ENCODE measurements around the gene CNOT1. TPM values are rescaled to one million over a fixed set of nuclear protein-coding genes. Genes with fewer than 3 reads are reported as not detected.
"Not testable (repeated sequence)": the region's sequence is repeated elsewhere in the genome, so short reads cannot be mapped to it uniquely, and the experiment has no call there.

Gene CNOT1
- total RNA-seq, 1 experiment from 2014 or later: 299 TPM

GRCh38 chr16:58493756-58494431 lies 135.7 kb downstream of the CNOT1 start:
- no TSS peak for BruUV-seq (replicated peaks)
- CTCF ChIA-PET: interaction anchor here (0.5 to 0.7 kb wide), 2 partner anchors 57 to 156 kb away, joined by 4 to 13 read pairs; no protein-coding TSS in a partner anchor
- intact Hi-C loops (cut with micrococcal nuclease; ENCODE audit: unreplicated experiment): loop anchor here (10.0 kb wide), 1 partner anchor 369 kb away; the partner anchor contains the start of gene CFAP20
- no peak for TF ChIP-seq CTCF (IDR thresholded peaks at IDR 0.05; ENCODE audit: unreplicated experiment)
- DNase-seq: no peak
- H3K27me3 Mint-ChIP-seq (ENCODE audit: unreplicated experiment): peaks cover 56% of the 10 kb centered on the region
- H3K36me3 Mint-ChIP-seq (ENCODE audit: insufficient read depth, unreplicated experiment): peaks cover 17% of the 10 kb centered on the region
- peaks cover 7% of the 10 kb centered on the region for H3K4me1 Mint-ChIP-seq (ENCODE audit: low read depth, unreplicated experiment)
- no peaks in the 10 kb centered on the region for H3K9me3 Mint-ChIP-seq (ENCODE audit: low read depth, unreplicated experiment)
- H3K4me3 Mint-ChIP-seq (ENCODE audit: low read depth, unreplicated experiment): no peak overlapping the region
- H3K27ac Mint-ChIP-seq (ENCODE audit: unreplicated experiment): no peak overlapping the region

- no peak for TF ChIP-seq CTCF (IDR thresholded peaks at IDR 0.05; ENCODE audit: unreplicated experiment)
- Mint-ChIP-seq H3K4me1 (ENCODE audit: low read depth, unreplicated experiment) (peaks cover 7% of the 10 kb centered on the region), H3K4me3 (ENCODE audit: low read depth, unreplicated experiment) (no peak overlapping the region), H3K27me3 (ENCODE audit: unreplicated experiment) (peaks cover 59% of the 10 kb centered on the region), H3K9me3 (ENCODE audit: low read depth, unreplicated experiment) (no peaks in the 10 kb centered on the region), H3K27ac (ENCODE audit: unreplicated experiment) (no peak overlapping the region), H3K36me3 (ENCODE audit: insufficient read depth, unreplicated experiment) (peaks cover 17% of the 10 kb centered on the region)
- intact Hi-C loops (cut with micrococcal nuclease; ENCODE audit: unreplicated experiment): loop anchor here (10.0 kb wide), 1 partner anchor 368 kb away; the partner anchor contains the start of gene CFAP20
- no peak for DNase-seq
- BruUV-seq (replicated peaks): no TSS peak
- CTCF ChIA-PET: interaction anchor here (0.7 kb wide), 1 partner anchor 58 kb away, joined by 5 read pairs; no protein-coding TSS in a partner anchor
Measured at GRCh38 chr16:58492735-58493134, 136.9 kb downstream of the CNOT1 start.

- intact Hi-C loops (cut with micrococcal nuclease; ENCODE audit: unreplicated experiment): loop anchor here (10.0 kb wide), 1 partner anchor 367 kb away; the partner anchor contains the start of gene CFAP20
- CTCF ChIA-PET: interaction anchor here (0.7 to 1.2 kb wide), 2 partner anchors 59 to 169 kb away, joined by 4 to 5 read pairs; no protein-coding TSS in a partner anchor
Measured at GRCh38 chr16:58492066-58492465, 137.6 kb downstream of the CNOT1 start.

GRCh38 chr16:58490539-58490938 lies 139.1 kb downstream of the CNOT1 start:
- CTCF ChIA-PET; H3K9me3 Mint-ChIP-seq (ENCODE audit: low read depth, unreplicated experiment); H3K4me3 Mint-ChIP-seq (ENCODE audit: low read depth, unreplicated experiment): not testable (repeated sequence)

More at GRCh38 chr16:58492066-58492465, 137.6 kb downstream of the CNOT1 start:
- Mint-ChIP-seq H3K27me3 (ENCODE audit: unreplicated experiment) (peaks cover 63% of the 10 kb centered on the region), H3K4me1 (ENCODE audit: low read depth, unreplicated experiment) (peaks cover 7% of the 10 kb centered on the region), H3K36me3 (ENCODE audit: insufficient read depth, unreplicated experiment) (peaks cover 17% of the 10 kb centered on the region), H3K4me3 (ENCODE audit: low read depth, unreplicated experiment) (no peak overlapping the region), H3K27ac (ENCODE audit: unreplicated experiment) (no peak overlapping the region), H3K9me3 (ENCODE audit: low read depth, unreplicated experiment) (no peaks in the 10 kb centered on the region)
- no peak for TF ChIP-seq CTCF (IDR thresholded peaks at IDR 0.05; ENCODE audit: unreplicated experiment)
- no peak for DNase-seq
- BruUV-seq (replicated peaks): no TSS peak

More at GRCh38 chr16:58490539-58490938, 139.1 kb downstream of the CNOT1 start:
- DNase-seq; H3K4me1 Mint-ChIP-seq (ENCODE audit: low read depth, unreplicated experiment); BruUV-seq (replicated peaks); H3K27ac Mint-ChIP-seq (ENCODE audit: unreplicated experiment): not testable (repeated sequence)
- Mint-ChIP-seq H3K36me3 (ENCODE audit: insufficient read depth, unreplicated experiment) (peaks cover 13% of the 10 kb centered on the region), H3K27me3 (ENCODE audit: unreplicated experiment) (peaks cover 71% of the 10 kb centered on the region)
- intact Hi-C loops (cut with micrococcal nuclease; ENCODE audit: unreplicated experiment): loop anchor here (10.0 kb wide), 1 partner anchor 366 kb away; the partner anchor contains the start of gene CFAP20

Measured in Calu3 (cell line).